ENCODE data around the gene HOXC10.

Gene HOXC10

GRCh38 chr12:53999559-54000115 lies 14.7 kb downstream of the HOXC10 start:
- H3K36me3 ChIP-seq (ENCODE audit: control insufficient read depth in 1 of 2, insufficient read depth in 2 of 2, low read length in 2 of 2) = no peaks in the 10 kb centered on the region
- no peak overlapping the region for H4K91ac ChIP-seq (ENCODE audit: low read depth, low read length)
- H3K23ac ChIP-seq (ENCODE audit: low read length) = no peak overlapping the region
- H3K9ac ChIP-seq (ENCODE audit: low read length) = no peak overlapping the region
- no peak overlapping the region for H4K12ac ChIP-seq (ENCODE audit: low read depth, low read length)
- no peak overlapping the region for H3K27ac ChIP-seq (ENCODE audit: low read depth, low read length)
- peaks cover 98% of the 10 kb centered on the region for H3K27me3 ChIP-seq (ENCODE audit: insufficient read depth, low read length)
- H3K14ac ChIP-seq (ENCODE audit: low read length) = no peak overlapping the region
- no peaks in the 10 kb centered on the region for H3K79me1 ChIP-seq (ENCODE audit: low read length)
- peaks cover 0 to 11% of the 10 kb centered on the region in 2 experiments for H3K4me1 ChIP-seq (ENCODE audit: control insufficient read depth in 1 of 2, insufficient read depth in 2 of 2, low read length in 2 of 2)
- no peak overlapping the region for H2BK120ac ChIP-seq (ENCODE audit: insufficient read depth, low read length, poor library complexity)
- WGBS (ENCODE audit: extremely low coverage, insufficient coverage, insufficient read length) = no CpG with 5 or more reads among the region's 35 CpGs
- H3K9me3 ChIP-seq (ENCODE audit: insufficient read depth, low read depth, low read length) = peaks cover 12% of the 10 kb centered on the region
- no peak overlapping the region for H2BK12ac ChIP-seq (ENCODE audit: low read length)
- no peak overlapping the region for H3K4ac ChIP-seq (ENCODE audit: low read depth, low read length)
- no peak overlapping the region for H3K4me3 ChIP-seq (ENCODE audit: low read depth, low read length)
- H2AFZ ChIP-seq (ENCODE audit: insufficient read depth, low read length, poor library complexity) = no peak overlapping the region
- peak overlapping the region; percentile 66 for H3K4me2 ChIP-seq (ENCODE audit: low read length)
- H2AK5ac ChIP-seq (ENCODE audit: low read length) = no peak overlapping the region
- H3K18ac ChIP-seq (ENCODE audit: low read length) = no peak overlapping the region
- peak; percentile 41 to 78 for DNase-seq
- H2BK5ac ChIP-seq (ENCODE audit: low read depth, low read length, poor library complexity) = no peak overlapping the region
- no peak overlapping the region for H4K8ac ChIP-seq (ENCODE audit: low read depth, low read length)
- H3K79me2 ChIP-seq (ENCODE audit: control insufficient read depth, insufficient read depth, low read length, poor library complexity) = no peaks in the 10 kb centered on the region

GRCh38 chr12:54000116-54001114 lies 15.5 kb downstream of the HOXC10 start, which contains the start of gene HOXC9:
HOXC9 (plus strand) TSS chr12:54000161; CDS start chr12:54000189, 28 bp downstream.
- Histone ChIP-seq H3K27ac (ENCODE audit: low read depth, low read length) (no peak within 1 kb of the TSS), H3K23ac (ENCODE audit: low read length) (no peak within 1 kb of the TSS), H3K4ac (ENCODE audit: low read depth, low read length) (no peak within 1 kb of the TSS), H3K79me2 (ENCODE audit: control insufficient read depth, insufficient read depth, low read length, poor library complexity) (no peaks in the 10 kb centered on the region), H3K9ac (ENCODE audit: low read length) (no peak within 1 kb of the TSS), H2AK5ac (ENCODE audit: low read length) (no peak within 1 kb of the TSS), H3K27me3 (ENCODE audit: insufficient read depth, low read length) (peaks cover 98% of the 10 kb centered on the region), H4K12ac (ENCODE audit: low read depth, low read length) (no peak within 1 kb of the TSS), H3K18ac (ENCODE audit: low read length) (no peak within 1 kb of the TSS), H3K4me1 (ENCODE audit: control insufficient read depth in 1 of 2, insufficient read depth in 2 of 2, low read length in 2 of 2) (peaks cover 0 to 7% of the 10 kb centered on the region in 2 experiments), H3K36me3 (ENCODE audit: control insufficient read depth in 1 of 2, insufficient read depth in 2 of 2, low read length in 2 of 2) (no peaks in the 10 kb centered on the region), H3K14ac (ENCODE audit: low read length) (no peak within 1 kb of the TSS), H4K91ac (ENCODE audit: low read depth, low read length) (no peak within 1 kb of the TSS), H4K8ac (ENCODE audit: low read depth, low read length) (no peak within 1 kb of the TSS), H3K9me3 (ENCODE audit: insufficient read depth, low read depth, low read length) (peaks cover 12% of the 10 kb centered on the region), H2BK5ac (ENCODE audit: low read depth, low read length, poor library complexity) (no peak within 1 kb of the TSS), H3K4me2 (ENCODE audit: low read length) (peak within 1 kb of the TSS; percentile 66), H2BK120ac (ENCODE audit: insufficient read depth, low read length, poor library complexity) (no peak within 1 kb of the TSS), H2AFZ (ENCODE audit: insufficient read depth, low read length, poor library complexity) (no peak within 1 kb of the TSS), H2BK12ac (ENCODE audit: low read length) (no peak within 1 kb of the TSS), H3K79me1 (ENCODE audit: low read length) (no peaks in the 10 kb centered on the region), H3K4me3 (ENCODE audit: low read depth, low read length) (no peak within 1 kb of the TSS)
- no CpG with 5 or more reads among the region's 87 CpGs for WGBS (ENCODE audit: extremely low coverage, insufficient coverage, insufficient read length)
- peak in 1 of 2 donors; percentile 57 for DNase-seq

GRCh38 chr12:54001283-54002187 lies 16.6 kb downstream of the HOXC10 start:
- Histone ChIP-seq H3K79me2 (ENCODE audit: control insufficient read depth, insufficient read depth, low read length, poor library complexity) (no peaks in the 10 kb centered on the region), H3K9me3 (ENCODE audit: insufficient read depth, low read depth, low read length) (peaks cover 10% of the 10 kb centered on the region), H2BK12ac (ENCODE audit: low read length) (no peak overlapping the region), H2BK120ac (ENCODE audit: insufficient read depth, low read length, poor library complexity) (no peak overlapping the region), H3K36me3 (ENCODE audit: control insufficient read depth in 1 of 2, insufficient read depth in 2 of 2, low read length in 2 of 2) (no peaks in the 10 kb centered on the region), H2AFZ (ENCODE audit: insufficient read depth, low read length, poor library complexity) (no peak overlapping the region), H3K23ac (ENCODE audit: low read length) (no peak overlapping the region), H2AK5ac (ENCODE audit: low read length) (no peak overlapping the region), H3K18ac (ENCODE audit: low read length) (no peak overlapping the region), H4K12ac (ENCODE audit: low read depth, low read length) (no peak overlapping the region), H3K4me3 (ENCODE audit: low read depth, low read length) (no peak overlapping the region), H3K79me1 (ENCODE audit: low read length) (no peaks in the 10 kb centered on the region), H3K27ac (ENCODE audit: low read depth, low read length) (no peak overlapping the region), H4K91ac (ENCODE audit: low read depth, low read length) (no peak overlapping the region), H3K4me1 (ENCODE audit: control insufficient read depth in 1 of 2, insufficient read depth in 2 of 2, low read length in 2 of 2) (peaks cover 0 to 3% of the 10 kb centered on the region in 2 experiments), H3K4me2 (ENCODE audit: low read length) (no peak overlapping the region), H3K9ac (ENCODE audit: low read length) (no peak overlapping the region), H4K8ac (ENCODE audit: low read depth, low read length) (no peak overlapping the region), H2BK5ac (ENCODE audit: low read depth, low read length, poor library complexity) (no peak overlapping the region), H3K4ac (ENCODE audit: low read depth, low read length) (no peak overlapping the region), H3K14ac (ENCODE audit: low read length) (no peak overlapping the region), H3K27me3 (ENCODE audit: insufficient read depth, low read length) (peaks cover 97% of the 10 kb centered on the region)
- DNase-seq = no peak
- WGBS (ENCODE audit: extremely low coverage, insufficient coverage, insufficient read length) = no CpG with 5 or more reads among the region's 8 CpGs

- H3K4me3 ChIP-seq (ENCODE audit: low read depth, low read length) = no peak overlapping the region
- no peak overlapping the region for H2AFZ ChIP-seq (ENCODE audit: insufficient read depth, low read length, poor library complexity)
- no peak for DNase-seq
- peaks cover 10% of the 10 kb centered on the region for H3K9me3 ChIP-seq (ENCODE audit: insufficient read depth, low read depth, low read length)
- H3K4me1 ChIP-seq (ENCODE audit: control insufficient read depth in 1 of 2, insufficient read depth in 2 of 2, low read length in 2 of 2) = peaks cover 0 to 3% of the 10 kb centered on the region in 2 experiments
- no peak overlapping the region for H2AK5ac ChIP-seq (ENCODE audit: low read length)
- H3K4me2 ChIP-seq (ENCODE audit: low read length) = no peak overlapping the region
- H2BK5ac ChIP-seq (ENCODE audit: low read depth, low read length, poor library complexity) = no peak overlapping the region
- H3K23ac ChIP-seq (ENCODE audit: low read length) = no peak overlapping the region
- no peak overlapping the region for H4K91ac ChIP-seq (ENCODE audit: low read depth, low read length)
- H3K4ac ChIP-seq (ENCODE audit: low read depth, low read length) = no peak overlapping the region
- no peak overlapping the region for H2BK120ac ChIP-seq (ENCODE audit: insufficient read depth, low read length, poor library complexity)
- H3K14ac ChIP-seq (ENCODE audit: low read length) = no peak overlapping the region
- H3K18ac ChIP-seq (ENCODE audit: low read length) = no peak overlapping the region
- H3K9ac ChIP-seq (ENCODE audit: low read length) = no peak overlapping the region
- H3K79me1 ChIP-seq (ENCODE audit: low read length) = no peaks in the 10 kb centered on the region
- H3K27ac ChIP-seq (ENCODE audit: low read depth, low read length) = no peak overlapping the region
- no peak overlapping the region for H4K8ac ChIP-seq (ENCODE audit: low read depth, low read length)
- no peaks in the 10 kb centered on the region for H3K79me2 ChIP-seq (ENCODE audit: control insufficient read depth, insufficient read depth, low read length, poor library complexity)
- H3K27me3 ChIP-seq (ENCODE audit: insufficient read depth, low read length) = peaks cover 95% of the 10 kb centered on the region
- H3K36me3 ChIP-seq (ENCODE audit: control insufficient read depth in 1 of 2, insufficient read depth in 2 of 2, low read length in 2 of 2) = no peaks in the 10 kb centered on the region
- no peak overlapping the region for H4K12ac ChIP-seq (ENCODE audit: low read depth, low read length)
- no peak overlapping the region for H2BK12ac ChIP-seq (ENCODE audit: low read length)
- no CpG with 5 or more reads among the region's 19 CpGs for WGBS (ENCODE audit: extremely low coverage, insufficient coverage, insufficient read length)
Observed at GRCh38 chr12:54002278-54002914, 17.4 kb downstream of the HOXC10 start.

All from trophoblast cell (in vitro differentiated cells and primary cell).